ENCODE results near the gene DAAM2. TPM values are rescaled to one million over a fixed set of nuclear protein-coding genes. Genes with fewer than 3 reads are reported as not detected.

The DAAM2 gene
- total and polyA plus RNA-seq, 2 donors from 2014 or later: 6.9 to 19.8 TPM

GRCh38 chr6:39769012-39769411, 23.2 kb upstream of the DAAM2 start:
- no peak overlapping the region for H3K27ac ChIP-seq (ENCODE audit: low read depth in 2 of 2, low read length in 2 of 2)
- DNase-seq (peak in 1 of 5 donors; percentile 14), FAIRE-seq (no peak)
- H3K9ac ChIP-seq (ENCODE audit: low read length in 3 of 3): no peak overlapping the region
- H3K27me3 ChIP-seq (ENCODE audit: control insufficient read depth, insufficient read depth, low read length): no peaks in the 10 kb centered on the region
- H3K4me3 ChIP-seq (ENCODE audit: low read length in 3 of 3): no peak overlapping the region
- no peaks in the 10 kb centered on the region for H3K4me1 ChIP-seq (ENCODE audit: control insufficient read depth in 2 of 3, insufficient read depth in 2 of 3, low read depth in 1 of 3, low read length in 3 of 3)
- intact Hi-C loops (cut with DNase I): no loop called here
- H3K36me3 ChIP-seq (ENCODE audit: control insufficient read depth in 2 of 3, insufficient read depth in 3 of 3, low read length in 3 of 3): no peaks in the 10 kb centered on the region
- no peaks in the 10 kb centered on the region for H3K9me3 ChIP-seq (ENCODE audit: control insufficient read depth in 2 of 3, insufficient read depth in 1 of 3, low read length in 3 of 3)
- TF ChIP-seq CTCF (IDR thresholded peaks at IDR 0.05; ENCODE audit: borderline replicate concordance, extremely low read depth, insufficient read depth): no peak

GRCh38 chr6:39770446-39770845, 21.7 kb upstream of the DAAM2 start:
- no peak for TF ChIP-seq CTCF (IDR thresholded peaks at IDR 0.05; ENCODE audit: borderline replicate concordance, extremely low read depth, insufficient read depth)
- FAIRE-seq (no peak), DNase-seq (no peak)
- Histone ChIP-seq H3K4me1 (ENCODE audit: control insufficient read depth in 2 of 3, insufficient read depth in 2 of 3, low read depth in 1 of 3, low read length in 3 of 3) (no peaks in the 10 kb centered on the region), H3K27me3 (ENCODE audit: control insufficient read depth, insufficient read depth, low read length) (no peaks in the 10 kb centered on the region), H3K9me3 (ENCODE audit: control insufficient read depth in 2 of 3, insufficient read depth in 1 of 3, low read length in 3 of 3) (no peaks in the 10 kb centered on the region), H3K36me3 (ENCODE audit: control insufficient read depth in 2 of 3, insufficient read depth in 3 of 3, low read length in 3 of 3) (no peaks in the 10 kb centered on the region), H3K27ac (ENCODE audit: low read depth in 2 of 2, low read length in 2 of 2) (no peak overlapping the region), H3K9ac (ENCODE audit: low read length in 3 of 3) (no peak overlapping the region), H3K4me3 (ENCODE audit: low read length in 3 of 3) (no peak overlapping the region)
- intact Hi-C loops (cut with DNase I): no loop called here

GRCh38 chr6:39772559-39773273, 19.5 kb upstream of the DAAM2 start:
- Histone ChIP-seq H3K36me3 (ENCODE audit: control insufficient read depth in 2 of 3, insufficient read depth in 3 of 3, low read length in 3 of 3) (no peaks in the 10 kb centered on the region), H3K27me3 (ENCODE audit: control insufficient read depth, insufficient read depth, low read length) (no peaks in the 10 kb centered on the region), H3K27ac (ENCODE audit: low read depth in 2 of 2, low read length in 2 of 2) (no peak overlapping the region), H3K9ac (ENCODE audit: low read length in 3 of 3) (no peak overlapping the region), H3K4me1 (ENCODE audit: control insufficient read depth in 2 of 3, insufficient read depth in 2 of 3, low read depth in 1 of 3, low read length in 3 of 3) (no peaks in the 10 kb centered on the region), H3K4me3 (ENCODE audit: low read length in 3 of 3) (no peak overlapping the region), H3K9me3 (ENCODE audit: control insufficient read depth in 2 of 3, insufficient read depth in 1 of 3, low read length in 3 of 3) (no peaks in the 10 kb centered on the region)
- intact Hi-C loops (cut with DNase I): no loop called here
- FAIRE-seq (no peak), DNase-seq (no peak)
- TF ChIP-seq CTCF (IDR thresholded peaks at IDR 0.05; ENCODE audit: borderline replicate concordance, extremely low read depth, insufficient read depth): no peak

- FAIRE-seq (no peak), DNase-seq (no peak)
- H3K9ac ChIP-seq (ENCODE audit: low read length in 3 of 3): no peak overlapping the region
- TF ChIP-seq CTCF (IDR thresholded peaks at IDR 0.05; ENCODE audit: borderline replicate concordance, extremely low read depth, insufficient read depth): no peak
- no peak overlapping the region for H3K4me3 ChIP-seq (ENCODE audit: low read length in 3 of 3)
- no peaks in the 10 kb centered on the region for H3K27me3 ChIP-seq (ENCODE audit: control insufficient read depth, insufficient read depth, low read length)
- intact Hi-C loops (cut with DNase I): no loop called here
- no peak overlapping the region for H3K27ac ChIP-seq (ENCODE audit: low read depth in 2 of 2, low read length in 2 of 2)
- H3K36me3 ChIP-seq (ENCODE audit: control insufficient read depth in 2 of 3, insufficient read depth in 3 of 3, low read length in 3 of 3): no peaks in the 10 kb centered on the region
- no peaks in the 10 kb centered on the region for H3K4me1 ChIP-seq (ENCODE audit: control insufficient read depth in 2 of 3, insufficient read depth in 2 of 3, low read depth in 1 of 3, low read length in 3 of 3)
- no peaks in the 10 kb centered on the region for H3K9me3 ChIP-seq (ENCODE audit: control insufficient read depth in 2 of 3, insufficient read depth in 1 of 3, low read length in 3 of 3)
Measured at GRCh38 chr6:39773782-39774181, 18.4 kb upstream of the DAAM2 start.

All from kidney (tissue), 14 donors.